Neutrophil (primary cell): Measurements from ENCODE around the gene MXD3.
A peak's percentile ranks its signal among the peaks of the same experiment; 100 is the strongest.
"Not testable (repeated sequence)": the region's sequence is repeated elsewhere in the genome, so short reads cannot be mapped to it uniquely, and the experiment has no call there.

Experiments
- H3K27ac ChIP-seq: fragments of 200-600 bp; sonication (generic); 2 replicates; pipeline ENCODE4 v1.5.1; 2016; ENCODE audit warnings: mild to moderate bottlenecking, moderate library complexity
- H3K27me3 ChIP-seq: fragments of 200-600 bp; sonication (generic); 2 replicates; pipeline ENCODE4 v1.6.0; 2016; ENCODE audit warnings: mild to moderate bottlenecking
- H3K36me3 ChIP-seq: fragments of 200-600 bp; sonication (generic); 2 replicates; pipeline ENCODE4 v1.5.1; 2017
- H3K4me1 ChIP-seq, 2 experiments: fragments of 200-600 bp in 1 of 2; sonication (generic) in 1 of 2; 1 replicate in 1 of 2; 2 replicates in 1 of 2; pipeline versions ENCODE4 v1.5.1 to v1.6.1; 2013 to 2016; ENCODE audit warnings: low read depth in 1 of 2, low read length in 1 of 2, mild to moderate bottlenecking in 1 of 2, moderate library complexity in 1 of 2; ENCODE audit not compliant: control insufficient read depth in 1 of 2, insufficient read depth in 1 of 2
- H3K4me3 ChIP-seq, 2 experiments: fragments of 200-600 bp in 1 of 2; sonication (generic) in 1 of 2; 1 replicate in 1 of 2; 2 replicates in 1 of 2; pipeline ENCODE4 v1.5.1; 2013 to 2016; ENCODE audit warnings: low read depth in 1 of 2, low read length in 1 of 2, mild to moderate bottlenecking in 1 of 2, moderate library complexity in 1 of 2
- H3K9me3 ChIP-seq: fragments of 200-600 bp; sonication (generic); 2 replicates; pipeline ENCODE4 v1.5.1; 2016
- CTCF ChIP-seq: fragments of 200-600 bp; sonication (generic); IDR thresholded peaks from 2 replicates; pipeline ENCODE4 v1.5.1; 2016; ENCODE audit warnings: antibody characterized with exemption

The MXD3 gene

GRCh38 chr5:177311723-177312648 is at the start of gene MXD3:
MXD3 (minus strand) TSS chr5:177311898; CDS start chr5:177311830, 68 bp downstream.
- Histone ChIP-seq H3K36me3 (no peaks in the 10 kb centered on the region), H3K4me3 (peak within 1 kb of the TSS; percentile 79 to 99), H3K9me3 (no peaks in the 10 kb centered on the region), H3K27ac (peak within 1 kb of the TSS; percentile 95), H3K4me1 (peaks cover 63 to 68% of the 10 kb centered on the region in 2 experiments), H3K27me3 (no peaks in the 10 kb centered on the region)
- TF ChIP-seq CTCF, result peak; percentile 39

GRCh38 chr5:177360740-177361139 is 49.0 kb upstream of the MXD3 start:
- H3K36me3 ChIP-seq, result peaks cover 22% of the 10 kb centered on the region
- H3K9me3 ChIP-seq, H3K27me3 ChIP-seq: not testable (repeated sequence)
- H3K4me1 ChIP-seq, result peaks cover 81 to 88% of the 10 kb centered on the region in 2 experiments
- peak overlapping the region; percentile 93 for H3K27ac ChIP-seq
- H3K4me3 ChIP-seq, result peak overlapping the region; percentile 62 to 82

GRCh38 chr5:177359860-177360259 is 48.2 kb upstream of the MXD3 start:
- TF ChIP-seq CTCF, result no peak
- H3K36me3 ChIP-seq, result peaks cover 15% of the 10 kb centered on the region
- peak overlapping the region; percentile 82 to 96 for H3K4me3 ChIP-seq
- H3K27ac ChIP-seq, result peak overlapping the region; percentile 93
- H3K27me3 ChIP-seq, result no peaks in the 10 kb centered on the region
- peaks cover 89 to 95% of the 10 kb centered on the region in 2 experiments for H3K4me1 ChIP-seq
- H3K9me3 ChIP-seq, result no peaks in the 10 kb centered on the region

- peaks cover 12% of the 10 kb centered on the region for H3K36me3 ChIP-seq
- H3K4me3 ChIP-seq, result peak overlapping the region; percentile 82 to 96
- no peak for TF ChIP-seq CTCF
- peak overlapping the region; percentile 93 for H3K27ac ChIP-seq
- no peaks in the 10 kb centered on the region for H3K9me3 ChIP-seq
- H3K4me1 ChIP-seq, result peaks cover 89 to 95% of the 10 kb centered on the region in 2 experiments
- H3K27me3 ChIP-seq, result no peaks in the 10 kb centered on the region
Measured at GRCh38 chr5:177359451-177359851, 47.8 kb upstream of the MXD3 start.

DNA sequence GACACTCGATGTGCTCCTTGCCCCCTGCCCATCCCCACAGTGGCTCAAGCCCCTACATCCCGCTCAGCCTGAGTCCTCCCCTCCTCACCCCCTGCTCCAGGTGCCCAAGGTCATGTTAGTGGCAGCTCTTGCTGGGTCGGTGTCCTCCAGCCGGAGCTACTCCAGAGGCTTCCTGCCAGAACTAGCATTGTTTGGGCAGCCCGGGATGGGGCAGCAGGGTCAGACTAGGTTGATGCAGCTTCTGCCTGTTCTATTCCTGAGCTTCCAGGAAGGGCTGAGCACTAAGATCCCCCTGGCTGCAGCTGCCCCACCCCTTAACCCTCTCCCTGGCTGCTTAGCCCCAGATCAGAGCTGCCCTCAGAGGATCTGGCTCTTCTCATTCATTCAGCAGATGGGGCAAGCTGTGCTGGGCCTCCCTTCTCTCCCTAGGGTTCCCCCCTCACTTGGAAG is 46.7 kb upstream of the MXD3 start:
- Histone ChIP-seq H3K4me3 (peak overlapping the region; percentile 82 to 96), H3K9me3 (no peaks in the 10 kb centered on the region), H3K27ac (peak overlapping the region; percentile 93)

More for the DNA sequence above, 46.7 kb upstream of the MXD3 start:
- H3K4me1 ChIP-seq, result peaks cover 87 to 95% of the 10 kb centered on the region in 2 experiments
- H3K36me3 ChIP-seq, result peaks cover 5% of the 10 kb centered on the region
- TF ChIP-seq CTCF, result no peak
- no peaks in the 10 kb centered on the region for H3K27me3 ChIP-seq
